CD4-positive, alpha-beta T cell treated with Interleukin-6 at 100 ng/mL for 8 hours (primary cell): ENCODE results near the gene PXK.
"Not testable (repeated sequence)": the region's sequence is repeated elsewhere in the genome, so short reads cannot be mapped to it uniquely, and the experiment has no call there.

Source experiments
- DNase-seq: peaks from one replicate; pipeline ENCODE4 v3.0.0-alpha.2; 2020; ENCODE audit warnings: mixed read lengths, low spot score

Gene PXK

DNA sequence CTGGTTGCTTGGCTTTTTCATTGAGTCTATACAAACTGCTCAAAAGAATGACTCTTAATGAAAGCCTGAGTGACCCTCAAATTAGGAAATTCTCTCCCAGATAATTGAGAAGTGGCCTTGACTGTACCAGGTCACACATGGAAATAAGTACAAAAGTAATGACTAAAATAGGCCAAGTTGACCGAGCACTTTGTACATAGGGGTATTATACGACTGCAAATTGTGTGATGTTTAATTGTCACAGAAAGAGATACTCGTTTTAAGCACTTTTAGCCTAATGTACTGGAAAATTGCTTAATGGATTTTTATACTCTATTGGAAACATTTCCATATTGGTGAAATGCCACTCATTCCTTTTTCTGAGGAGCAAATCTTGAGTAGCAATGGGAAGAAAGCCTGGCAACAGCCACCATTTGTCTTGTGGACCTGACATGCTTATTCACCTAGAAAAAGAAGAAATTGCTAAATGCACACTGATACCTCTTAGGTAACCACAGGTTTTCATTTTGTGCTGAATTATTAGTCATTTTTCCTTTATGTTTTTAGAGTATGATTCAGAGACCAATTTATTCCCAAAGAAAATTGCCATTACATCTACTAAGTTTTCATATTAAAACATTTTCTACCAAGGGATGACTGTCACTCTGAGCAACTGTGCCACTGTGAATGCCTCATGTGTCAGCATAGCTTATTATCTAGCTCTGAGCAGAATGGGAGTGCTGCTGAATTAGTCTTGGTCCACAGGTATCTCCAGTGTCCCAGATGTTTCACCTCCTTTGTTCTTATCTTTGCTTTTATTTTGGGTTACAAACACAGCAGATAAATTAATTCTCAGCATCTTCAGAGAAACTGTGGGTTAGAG lies 8.9 kb upstream of the PXK start:
- DNase-seq: no peak

DNA sequence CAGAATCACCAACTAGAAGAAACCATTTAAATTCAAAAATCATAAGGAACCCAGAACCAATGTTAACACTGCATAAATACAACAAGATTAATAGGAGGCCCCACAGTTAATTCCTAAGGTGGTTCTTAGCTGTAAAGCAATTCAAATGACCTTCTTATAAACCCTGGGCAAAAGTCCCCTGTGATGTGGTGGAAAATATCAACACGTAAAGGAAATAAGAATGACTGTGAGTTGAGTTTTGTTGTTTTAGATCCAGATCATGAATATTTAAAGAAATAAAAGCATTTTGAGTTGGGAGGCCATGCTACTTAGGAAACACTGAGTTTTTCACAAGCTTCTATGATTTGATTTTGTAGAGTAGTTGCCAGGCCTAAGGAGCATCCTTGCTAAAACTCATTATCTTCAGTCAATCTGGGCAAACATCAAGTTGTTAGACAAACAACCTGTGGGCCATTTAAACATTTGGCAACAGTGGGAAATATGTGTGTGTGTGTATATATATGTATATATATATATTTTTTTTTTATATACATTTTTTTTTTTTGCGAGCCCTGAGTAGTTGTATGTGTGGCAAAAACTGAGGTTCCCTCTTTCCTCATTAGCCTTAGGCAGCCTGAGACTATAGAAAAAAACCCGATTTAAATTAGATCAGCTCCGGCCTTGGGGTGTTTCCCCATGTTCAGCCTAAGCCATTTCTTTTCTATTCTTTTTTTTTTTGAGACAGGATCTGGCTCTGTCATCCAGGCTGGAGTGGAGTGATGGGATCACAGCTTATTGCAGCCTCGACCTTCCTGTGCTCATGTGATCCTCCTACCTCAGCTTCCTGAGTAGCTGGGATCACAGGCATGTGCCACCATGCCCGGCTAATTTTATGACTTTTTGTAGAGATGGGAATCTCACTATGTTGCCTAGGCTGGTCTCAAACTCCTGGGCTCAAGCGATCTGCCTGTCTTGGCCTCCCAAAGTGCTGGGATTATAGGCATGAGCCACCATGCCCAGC lies 8.0 kb upstream of the PXK start:
- DNase-seq: no peak

- DNase-seq: no peak
Measured at GRCh38 chr3:58325525-58325992, 7.1 kb upstream of the PXK start.

DNA sequence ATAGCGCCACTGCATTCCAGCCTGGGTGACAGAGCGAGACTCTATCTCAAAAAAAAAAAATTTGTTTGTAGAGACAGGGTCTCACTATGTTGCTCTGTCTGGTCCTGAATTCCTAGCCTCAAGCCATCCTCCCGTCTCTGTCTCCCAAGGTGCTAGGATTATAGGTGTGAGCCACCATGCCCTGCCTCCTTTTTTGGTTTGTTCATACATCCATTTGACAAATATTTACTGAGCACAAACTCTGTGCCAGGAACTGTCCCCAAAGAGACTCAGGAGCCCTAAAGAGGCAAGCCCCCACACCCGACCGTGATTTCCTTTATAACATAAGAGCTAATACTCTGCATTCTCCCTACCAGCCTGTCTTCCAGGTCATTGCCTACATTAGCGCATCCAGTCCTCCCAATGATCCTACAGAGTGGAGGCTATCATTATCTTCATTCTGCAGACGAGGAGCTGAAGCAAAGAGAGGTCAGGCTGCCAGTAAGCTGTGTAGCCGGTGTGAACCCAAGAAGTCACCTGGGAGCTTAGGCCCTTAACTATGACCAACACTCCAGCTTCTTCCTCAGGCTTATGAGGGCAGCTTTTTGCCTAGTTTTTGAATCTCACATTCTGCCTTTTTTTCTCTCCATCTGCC lies 6.3 kb upstream of the PXK start:
- no peak for DNase-seq

DNA sequence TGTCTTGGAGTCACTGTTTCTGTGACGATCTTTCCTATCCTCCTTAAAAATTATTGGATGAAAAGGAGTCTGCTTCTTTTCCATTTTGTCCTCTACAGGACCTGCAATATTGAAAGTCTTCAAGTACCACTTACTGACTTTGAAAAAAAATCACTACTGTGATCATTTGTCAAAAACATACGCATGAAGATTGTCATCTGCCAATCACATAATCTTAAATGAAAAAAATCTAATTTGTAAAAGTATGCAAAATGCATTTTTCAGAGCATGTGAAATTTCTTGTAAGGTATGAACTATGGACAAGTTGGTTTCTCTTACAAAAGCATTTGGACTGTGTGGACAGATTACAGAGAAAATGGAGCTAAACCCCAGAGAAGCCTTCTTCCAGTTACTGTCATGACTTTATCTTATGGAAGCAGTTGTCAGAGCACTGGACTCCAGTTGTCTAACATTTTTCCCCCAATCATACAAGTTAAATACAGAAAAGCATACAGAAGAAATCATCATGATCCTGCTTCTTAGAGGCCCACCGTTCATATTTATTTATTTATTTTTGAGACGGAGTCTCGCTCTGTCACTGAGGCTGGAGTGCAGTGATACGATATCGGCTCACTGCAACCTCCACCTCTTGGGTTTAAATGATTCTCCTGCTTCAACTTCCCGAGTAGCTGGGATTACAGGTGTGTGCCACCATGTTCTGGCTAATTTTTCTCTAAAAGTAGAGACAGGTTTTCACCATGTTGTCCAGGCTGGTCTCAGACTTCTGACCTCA lies 3.4 kb upstream of the PXK start:
- DNase-seq: no peak

DNA sequence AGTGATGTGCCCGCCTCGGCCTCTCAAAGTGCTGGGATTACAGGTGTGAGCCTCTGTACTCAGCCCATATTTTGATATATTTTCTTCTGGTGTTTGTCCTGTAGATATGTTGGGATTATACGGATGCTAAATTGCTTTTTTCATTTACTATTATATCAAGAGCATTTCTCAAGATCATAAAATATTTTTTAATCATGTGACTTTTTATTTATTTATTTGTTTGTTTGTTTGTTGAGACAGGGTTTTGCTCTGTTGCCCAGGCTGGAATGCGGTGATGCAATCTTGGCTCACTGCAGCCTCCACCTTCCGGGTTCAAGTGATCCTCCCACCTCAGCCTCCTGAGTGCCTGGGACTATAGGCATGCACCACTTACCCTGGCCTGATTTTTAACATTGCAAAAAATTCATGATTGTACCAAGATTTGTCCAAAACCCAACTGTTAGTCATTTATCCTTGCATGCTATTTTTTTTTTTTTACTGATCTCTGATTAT lies 2.7 kb upstream of the PXK start:
- DNase-seq: no peak

DNA sequence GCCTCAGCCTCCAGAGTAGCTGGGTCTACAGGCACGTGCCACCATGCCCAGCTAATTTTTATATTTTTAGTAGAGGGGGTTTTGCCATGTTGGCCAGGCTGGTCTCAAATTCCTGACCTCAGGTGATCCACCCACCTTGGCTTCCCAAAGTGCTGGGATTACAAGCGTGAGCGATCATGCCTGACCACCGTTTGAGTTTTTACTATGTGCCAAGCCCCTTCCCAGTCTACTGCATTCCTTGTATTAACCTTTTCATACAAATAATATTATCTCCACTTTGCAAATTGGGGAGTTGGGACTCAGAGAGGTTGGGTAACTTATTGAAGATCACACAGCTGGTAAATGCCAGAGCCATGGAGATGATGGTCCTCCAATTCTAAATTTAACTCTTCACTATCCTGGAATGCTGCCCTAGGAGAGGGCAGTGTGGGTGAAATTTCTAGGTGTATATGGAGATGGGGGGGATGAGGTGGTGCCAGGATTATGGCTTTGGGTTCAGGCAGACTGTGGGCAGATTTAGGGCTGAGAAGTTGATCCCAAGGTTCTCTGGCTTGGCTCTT lies 1.0 kb upstream of the PXK start:
- no peak for DNase-seq

- DNase-seq: peak; percentile 11
Measured at GRCh38 chr3:58333206-58334012, 717 bp downstream of the PXK start.

- DNase-seq: no peak
Measured at GRCh38 chr3:58334013-58334321, 1.3 kb downstream of the PXK start.

GRCh38 chr3:58334506-58334884 lies 1.8 kb downstream of the PXK start:
- no peak for DNase-seq

DNA sequence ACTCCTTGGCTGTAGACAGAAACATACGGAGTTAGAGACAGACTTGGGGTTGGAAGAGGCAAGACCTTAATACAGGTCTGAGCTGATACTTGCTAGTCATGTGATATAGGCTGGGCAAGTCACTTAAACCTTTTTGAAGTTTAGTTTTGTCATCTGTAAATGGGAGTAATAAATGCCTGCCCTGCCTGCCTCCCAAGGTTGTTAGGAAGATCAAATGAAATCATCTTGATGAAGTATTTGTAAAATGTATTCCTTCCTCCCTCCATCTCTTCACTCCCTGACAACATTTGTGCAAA lies 2.9 kb downstream of the PXK start:
- no peak for DNase-seq

DNA sequence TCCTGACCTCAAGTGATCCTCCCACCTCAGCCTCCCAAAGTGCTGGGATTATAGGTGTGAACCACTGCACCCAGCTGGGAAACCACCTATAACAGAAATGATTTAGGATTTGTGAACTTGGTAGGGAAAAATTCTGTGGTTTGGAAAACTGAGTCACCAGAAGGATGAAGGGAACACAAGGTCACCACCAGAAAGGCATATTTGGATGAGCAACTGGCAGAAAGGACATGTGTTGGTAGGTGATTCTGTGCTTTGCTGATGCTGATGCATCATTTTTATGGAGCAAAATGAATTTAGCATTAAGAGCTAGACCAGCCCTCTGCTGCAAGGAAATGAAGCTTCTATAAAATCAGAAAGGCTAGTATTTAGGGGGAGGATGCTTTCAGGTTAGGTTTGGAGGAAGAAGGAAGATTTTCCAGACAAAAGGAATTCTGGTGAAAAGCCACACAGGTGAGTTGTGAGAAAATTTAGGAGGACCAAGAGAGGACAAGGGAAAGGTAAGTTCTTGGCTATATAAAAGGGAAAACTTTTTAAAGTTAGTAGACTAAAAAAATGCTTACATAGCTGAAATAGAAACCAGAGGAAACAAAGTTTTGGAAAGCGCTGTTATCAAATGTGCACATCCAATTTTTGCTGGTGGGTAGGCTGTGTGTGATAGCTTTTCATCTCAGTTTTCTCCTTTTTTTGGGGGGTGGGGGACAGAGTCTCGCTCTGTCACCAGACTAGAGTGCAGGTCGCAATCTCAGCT lies 3.6 kb downstream of the PXK start:
- DNase-seq: no peak

DNA sequence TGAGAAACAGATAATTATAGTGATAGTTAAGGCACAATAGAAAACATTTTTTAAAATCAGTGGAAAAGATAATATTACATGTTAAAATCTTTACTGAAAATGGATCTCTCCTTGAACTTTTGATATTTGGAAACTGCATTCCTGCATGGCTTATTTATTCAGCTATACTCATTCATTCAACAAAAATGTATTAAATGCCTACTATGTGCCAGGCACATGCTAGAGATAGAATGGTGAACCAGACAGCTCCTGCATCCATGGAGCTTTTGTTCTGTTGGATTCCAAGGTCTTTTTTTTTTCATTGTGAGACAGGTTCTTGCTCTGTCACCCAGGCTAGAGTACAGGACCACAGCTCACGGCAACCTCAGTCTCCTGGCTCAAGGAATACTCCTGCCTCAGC lies 4.5 kb downstream of the PXK start:
- DNase-seq: no peak

- not testable (repeated sequence) for DNase-seq
Measured at GRCh38 chr3:58339146-58339545, 6.5 kb downstream of the PXK start.

GRCh38 chr3:58340594-58341244 lies 8.0 kb downstream of the PXK start:
- DNase-seq: no peak

- no peak for DNase-seq
Measured at GRCh38 chr3:58341376-58341775, 8.7 kb downstream of the PXK start.

GRCh38 chr3:58342676-58343075 lies 10.0 kb downstream of the PXK start:
- no peak for DNase-seq

GRCh38 chr3:58345457-58345856 lies 12.8 kb downstream of the PXK start:
- DNase-seq: no peak

- no peak for DNase-seq
Measured at GRCh38 chr3:58346368-58346767, 13.7 kb downstream of the PXK start.
